ENCODE data around the gene MPDZ.

The MPDZ gene

DNA sequence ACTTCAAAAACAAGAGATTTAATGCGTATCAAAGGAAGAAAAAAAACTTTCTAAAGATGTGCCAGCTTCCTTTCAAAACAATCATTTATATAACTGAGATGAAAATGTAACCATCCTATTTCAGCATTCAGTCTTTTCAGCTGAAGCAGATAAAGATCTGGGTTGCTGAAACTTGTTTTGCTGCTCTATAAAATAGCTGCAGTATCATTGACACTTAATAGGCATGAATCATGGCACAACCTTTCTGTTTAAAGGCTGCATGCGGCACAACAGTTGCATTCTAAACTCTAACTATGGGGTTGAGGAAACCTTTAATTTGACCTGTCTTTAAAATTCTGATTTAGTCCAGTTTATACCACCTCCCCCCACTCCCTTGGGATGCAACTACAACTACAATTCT lies 196.7 kb downstream of the MPDZ start:
- DNase-seq (ENCODE audit: low spot score), result no peak

DNA sequence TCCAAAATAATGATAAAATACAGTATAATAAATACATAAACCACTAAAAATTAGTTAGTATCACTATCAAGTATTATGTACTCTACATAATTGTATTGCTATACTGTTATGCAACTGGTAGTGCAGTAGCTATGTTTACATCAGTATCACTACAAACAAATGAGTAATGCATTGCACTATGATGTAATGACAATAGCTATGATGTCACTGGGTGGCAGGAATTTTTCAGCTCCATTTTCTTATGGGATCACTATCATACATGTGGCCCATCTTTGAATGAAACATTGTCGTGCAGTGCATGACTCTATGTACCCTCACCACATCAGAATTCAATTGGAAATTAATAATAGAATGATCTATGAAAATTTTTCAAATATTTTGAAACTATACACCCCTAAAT lies 201.3 kb downstream of the MPDZ start:
- no peak for DNase-seq (ENCODE audit: low spot score)

DNA sequence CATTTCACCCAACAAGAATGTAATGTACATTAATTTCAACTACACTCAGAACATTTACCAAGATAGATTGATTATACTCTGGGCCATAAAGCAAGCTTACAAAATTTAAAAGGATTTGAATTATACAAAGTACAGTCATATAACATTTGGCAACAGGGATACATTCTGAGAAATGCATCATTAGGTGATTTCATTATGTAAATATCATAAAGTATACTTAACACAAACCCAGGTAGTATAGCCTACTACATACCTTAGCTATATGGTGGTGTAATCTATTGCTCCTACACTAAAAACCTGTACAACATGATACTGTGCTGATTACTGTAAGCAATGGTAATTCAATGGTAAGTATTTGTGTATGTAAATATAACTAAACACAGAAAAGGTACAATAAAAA lies 202.9 kb downstream of the MPDZ start:
- no peak for DNase-seq (ENCODE audit: low spot score)

DNA sequence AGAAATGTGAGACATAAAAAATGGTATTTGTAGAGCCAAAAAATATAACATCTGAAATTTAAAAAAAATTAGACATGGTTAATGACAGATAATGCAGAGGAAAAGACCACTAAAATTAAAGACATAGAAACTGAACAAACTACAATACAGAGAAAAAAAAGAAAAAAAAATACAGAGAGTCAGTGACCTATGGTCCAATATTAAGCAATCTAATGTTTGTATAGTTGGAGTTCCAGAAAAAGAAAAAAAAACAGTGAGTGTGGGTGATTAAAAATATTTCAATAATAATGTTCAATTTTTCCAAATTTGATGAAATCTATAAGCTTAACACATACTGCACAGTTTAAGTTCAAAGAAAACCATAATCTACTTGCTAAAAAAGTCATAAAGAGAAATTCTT lies 207.6 kb downstream of the MPDZ start:
- DNase-seq (ENCODE audit: low spot score), result no peak

DNA sequence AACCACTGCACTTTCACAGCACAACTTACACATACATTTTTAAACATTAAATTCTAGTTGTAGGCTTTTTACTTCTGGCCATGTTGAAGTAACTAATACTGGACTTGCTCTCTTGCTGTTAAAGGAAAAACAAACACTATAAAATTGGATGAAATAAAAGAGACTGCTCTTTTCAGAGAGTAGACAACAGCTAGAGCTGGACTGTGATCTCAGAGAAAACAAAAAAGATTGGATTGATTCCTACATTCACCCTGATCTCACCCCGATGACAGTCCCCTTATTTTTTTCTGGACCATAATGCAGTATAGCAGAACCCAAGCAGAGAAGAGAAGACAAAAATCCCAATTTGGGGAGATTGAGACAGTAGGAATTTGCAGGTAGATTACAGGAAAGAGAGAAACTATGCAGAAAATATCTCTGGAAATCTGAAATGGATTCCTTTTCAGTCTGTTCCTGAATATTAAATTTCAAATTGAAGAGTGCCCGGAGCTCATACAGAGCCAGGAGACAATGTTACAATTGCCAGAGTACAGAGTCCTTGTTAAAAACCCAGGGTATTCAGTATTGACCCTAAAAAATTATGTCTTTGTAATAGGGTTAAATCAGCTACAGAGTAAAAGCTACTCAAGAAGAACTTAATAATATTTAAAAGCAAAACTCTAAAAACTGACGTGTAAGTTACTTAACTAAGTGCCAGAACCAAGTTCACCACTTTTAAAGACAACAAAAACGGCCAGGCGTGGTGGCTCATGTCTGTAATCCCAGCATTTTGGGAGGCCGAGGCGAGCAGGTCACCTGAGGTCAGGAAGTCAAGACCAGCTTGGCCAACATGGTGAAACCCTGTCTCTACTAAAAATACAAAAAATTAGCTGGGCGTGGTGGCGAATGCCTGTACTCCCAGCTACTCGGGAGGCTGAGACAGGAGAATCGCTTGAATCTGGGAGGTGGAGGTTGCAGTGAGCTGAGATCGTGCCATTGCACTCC lies 208.6 kb downstream of the MPDZ start:
- no peak for DNase-seq (ENCODE audit: low spot score)

DNA sequence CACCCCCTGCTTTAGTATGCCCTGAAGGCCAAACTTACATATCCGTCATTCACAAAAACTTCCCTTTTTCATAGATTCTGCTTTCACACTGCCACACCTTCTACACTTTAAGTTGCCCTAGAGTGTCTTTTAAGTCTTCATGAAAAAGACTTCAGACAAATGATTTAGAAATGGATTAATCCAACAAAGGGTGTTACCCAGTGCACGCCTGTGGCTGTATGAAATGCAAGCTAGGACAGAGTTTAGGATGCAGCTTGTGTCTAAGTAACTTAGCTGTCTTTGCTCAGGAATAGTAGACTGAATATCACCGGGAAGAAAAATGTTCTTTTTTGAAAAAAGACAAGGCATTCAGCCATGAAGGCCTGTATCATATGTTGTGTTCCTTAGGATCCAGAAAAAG lies 210.0 kb downstream of the MPDZ start:
- no peak for DNase-seq (ENCODE audit: low spot score)

DNA sequence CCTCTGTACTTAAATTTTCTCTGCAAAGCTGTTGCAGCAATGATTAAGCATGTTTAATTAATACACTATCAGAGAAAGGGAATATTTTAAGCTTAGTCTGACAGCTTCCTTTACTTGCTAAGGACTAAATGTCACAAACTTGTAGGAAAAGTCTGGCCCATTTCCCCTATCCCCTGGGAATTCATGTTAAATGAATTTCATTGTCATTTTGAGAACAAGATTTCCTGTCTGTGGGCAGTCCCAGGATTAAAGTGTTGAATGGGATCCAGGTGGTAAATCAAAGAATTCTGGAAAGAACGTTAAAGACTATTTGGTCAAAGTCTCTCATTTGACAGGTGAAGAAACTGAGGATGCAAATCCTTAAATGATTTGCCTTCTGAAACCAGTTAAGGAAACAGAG lies 214.8 kb downstream of the MPDZ start:
- no peak for DNase-seq (ENCODE audit: low spot score)

DNA sequence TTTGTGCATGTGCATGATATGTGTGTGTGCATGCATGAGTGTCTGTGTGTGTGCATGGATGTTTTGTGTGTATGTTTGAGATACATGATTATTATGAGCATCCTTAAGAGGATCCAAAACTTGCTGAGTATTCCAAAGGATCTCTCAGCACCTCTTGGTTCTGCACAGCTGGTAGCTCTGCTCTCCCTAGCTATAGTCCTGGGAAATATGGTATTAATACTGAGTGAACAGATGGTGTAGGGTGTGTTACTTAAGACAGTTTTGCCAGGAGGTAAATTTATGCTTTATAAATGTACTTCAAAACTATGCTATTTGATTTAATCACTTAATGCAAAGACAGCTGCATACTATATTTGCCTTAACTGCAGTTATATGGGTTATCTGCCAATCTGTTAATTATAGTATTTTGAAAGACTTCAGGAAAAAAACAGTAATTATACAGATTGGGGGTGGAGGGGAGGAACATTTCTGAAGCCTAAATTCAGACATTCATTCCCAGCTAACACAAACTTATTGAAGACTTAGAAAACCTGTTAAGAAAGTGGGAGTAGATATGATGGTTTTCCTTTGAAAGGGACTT lies 215.5 kb downstream of the MPDZ start:
- DNase-seq (ENCODE audit: low spot score), result no peak

DNA sequence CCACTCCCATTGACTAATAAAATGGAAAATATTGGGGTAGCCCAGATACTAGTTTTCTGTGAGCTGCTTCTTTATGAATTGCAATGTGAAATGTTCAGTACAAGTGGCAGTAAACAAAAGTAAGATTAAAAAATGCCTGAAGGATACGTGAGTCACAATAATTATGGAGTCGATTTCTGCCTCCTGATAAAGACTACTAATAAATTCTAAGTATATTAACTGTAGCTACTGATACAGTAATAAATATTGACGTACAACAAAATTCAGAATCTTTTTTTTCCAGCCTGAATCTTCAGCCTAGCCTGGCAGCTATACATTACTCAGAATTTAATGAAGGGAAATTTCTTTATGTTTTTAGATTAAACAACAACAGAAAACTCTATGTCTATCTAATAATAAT lies 218.1 kb downstream of the MPDZ start:
- no peak for DNase-seq (ENCODE audit: low spot score)
